HS-27A (cell line): Measurements from ENCODE around the gene ADAMTS6.
"Not testable (repeated sequence)": the region's sequence is repeated elsewhere in the genome, so short reads cannot be mapped to it uniquely, and the experiment has no call there.

ENCODE experiments used
- DNase-seq: peaks from one replicate; pipeline ENCODE4 v3.0.0-alpha.2; 2012; ENCODE audit warnings: low read depth, missing footprints

The ADAMTS6 gene

DNA sequence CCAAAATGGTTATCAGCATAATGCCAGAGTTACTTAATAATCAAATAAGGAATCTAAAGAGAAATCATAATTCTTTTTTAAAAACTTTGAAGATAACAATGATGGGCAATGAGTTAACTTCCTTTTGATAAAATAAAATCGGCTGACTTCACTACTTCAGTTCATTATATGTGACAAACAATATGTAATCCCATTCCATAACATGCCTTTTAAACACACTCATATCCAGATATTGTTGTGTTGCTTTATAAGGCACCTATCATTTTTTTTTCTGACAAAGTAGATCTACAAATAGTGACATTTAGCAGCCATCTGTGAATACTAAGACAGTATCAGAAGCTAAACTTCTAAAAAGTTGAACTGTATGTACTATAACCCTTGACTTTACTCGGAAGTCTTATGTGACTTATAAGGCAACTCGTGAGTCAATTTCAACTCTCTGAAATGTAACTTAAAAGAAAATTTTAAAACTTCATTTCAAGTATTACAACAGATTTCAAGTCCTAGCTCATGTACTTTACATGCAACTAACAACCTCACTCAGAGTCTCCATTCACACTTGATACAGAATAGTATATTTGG, 7.5 kb downstream of the ADAMTS6 start:
- no peak for DNase-seq

DNA sequence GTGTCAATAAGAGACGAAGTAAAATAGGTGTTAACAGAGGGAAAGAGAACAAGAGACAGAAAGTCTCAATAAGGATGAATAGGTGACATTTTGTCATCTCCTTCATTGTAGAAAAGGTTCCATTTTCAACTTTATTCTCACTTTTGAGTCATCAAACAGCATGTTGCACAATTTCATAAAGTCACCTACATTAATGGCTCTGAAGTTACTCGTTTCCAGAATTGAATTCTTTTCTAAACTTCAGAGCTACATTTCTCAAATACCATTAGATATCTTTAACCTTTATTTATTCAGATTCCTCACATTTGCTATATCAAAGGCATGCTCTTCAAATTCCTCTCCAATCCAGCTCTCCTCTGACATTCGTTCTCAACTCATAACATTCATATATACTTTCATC, 13.1 kb downstream of the ADAMTS6 start:
- DNase-seq, result no peak

DNA sequence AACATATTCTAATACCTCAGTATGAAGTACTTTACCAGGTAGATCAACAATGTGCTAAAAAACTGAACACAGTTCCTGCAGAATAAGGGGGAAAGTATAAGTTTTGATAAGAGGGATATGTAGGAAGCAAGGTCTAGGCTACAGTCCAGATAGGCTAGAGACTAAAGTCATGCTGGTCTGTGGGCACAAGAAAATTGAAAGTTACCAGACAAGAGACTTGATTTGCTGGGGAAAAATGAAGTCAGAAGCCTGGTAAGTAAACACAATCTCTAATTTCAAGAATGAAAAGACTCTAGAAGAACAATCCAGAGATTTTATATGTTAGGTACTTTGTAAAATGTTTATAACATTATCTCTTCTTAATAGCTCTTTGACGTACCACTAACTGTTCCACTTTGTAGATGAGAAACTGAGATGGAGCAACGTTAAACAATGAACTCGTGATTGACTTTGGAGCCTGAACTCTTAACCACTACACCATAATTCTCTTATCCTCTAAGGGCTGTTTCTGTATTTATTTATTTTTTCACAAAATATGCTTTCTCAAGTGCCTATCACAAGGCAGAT, 19.5 kb downstream of the ADAMTS6 start:
- no peak for DNase-seq

DNA sequence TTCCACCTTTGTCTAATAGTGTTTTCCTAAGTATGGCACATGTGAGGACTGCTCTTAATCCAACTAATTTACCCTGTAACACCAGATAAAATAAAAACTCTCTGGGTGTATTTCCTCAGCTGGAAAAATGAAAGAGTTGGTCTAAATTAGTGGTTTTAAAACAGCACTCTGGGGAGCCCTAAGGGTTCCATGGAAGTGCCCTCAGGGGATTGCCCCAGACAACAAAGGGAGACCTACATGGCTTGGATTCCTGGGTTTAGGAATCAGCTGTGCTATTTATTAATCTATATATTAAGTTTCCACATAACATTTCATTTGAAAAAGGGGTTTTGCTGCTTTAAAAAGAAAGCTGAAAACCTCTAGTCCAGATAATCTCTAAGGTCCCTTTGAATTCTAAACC, 20.2 kb downstream of the ADAMTS6 start:
- no peak for DNase-seq

DNA sequence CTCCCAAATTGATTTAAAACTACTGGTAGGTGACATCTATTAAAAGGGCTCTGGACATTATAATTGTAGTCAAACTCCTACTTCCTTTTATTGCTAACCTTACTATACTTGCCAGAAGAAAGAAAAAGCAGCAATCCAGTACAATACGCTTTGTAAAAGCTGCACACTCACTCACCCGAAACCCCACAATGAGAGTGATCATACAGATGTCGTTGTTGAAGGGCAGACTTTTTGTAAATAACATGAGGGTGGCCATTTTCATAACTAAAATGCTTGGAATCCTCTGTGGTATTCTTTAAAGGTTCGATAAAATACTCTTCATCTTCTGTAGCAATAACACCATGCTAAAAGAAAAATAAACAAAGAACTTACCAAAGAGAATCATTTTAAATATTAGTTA, 21.7 kb downstream of the ADAMTS6 start:
- DNase-seq, result no peak

DNA sequence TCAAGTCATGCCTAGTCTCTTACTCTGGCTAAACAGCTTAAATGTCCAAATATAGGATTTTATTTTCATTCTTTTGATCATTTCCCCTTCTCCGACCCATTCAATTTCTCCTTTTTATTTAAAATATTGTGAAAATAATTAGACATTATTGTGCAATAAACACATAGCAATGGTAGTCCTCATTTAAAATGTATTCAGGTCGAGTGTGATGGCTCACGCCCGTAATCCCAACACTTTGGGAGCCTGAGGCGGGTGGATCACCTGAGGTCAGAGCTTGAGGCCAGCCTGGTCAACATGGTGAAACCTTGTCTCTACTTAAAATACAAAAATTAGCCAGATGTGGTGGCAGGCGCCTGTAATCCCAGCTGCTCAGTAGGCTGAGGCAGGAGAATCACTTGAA, 26.7 kb downstream of the ADAMTS6 start:
- DNase-seq, result no peak

DNA sequence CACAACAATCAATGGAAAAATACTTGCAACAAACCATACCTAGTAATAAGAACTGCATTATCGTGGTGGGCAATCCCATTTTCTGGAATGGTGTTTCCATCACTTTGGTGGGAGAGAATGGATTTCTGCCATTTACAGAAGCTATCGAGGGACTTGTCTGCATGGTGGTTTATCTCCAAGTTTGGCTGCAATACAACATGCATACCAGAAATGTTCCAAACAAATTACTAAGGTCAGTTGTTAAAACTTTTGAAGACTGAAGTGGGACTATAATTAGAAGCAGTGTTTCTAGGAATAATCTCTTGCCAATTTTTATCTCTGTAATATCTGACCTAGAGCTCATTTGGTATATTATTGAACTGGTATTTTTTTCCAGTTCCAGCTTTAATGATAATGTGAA, 30.3 kb downstream of the ADAMTS6 start:
- no peak for DNase-seq

DNA sequence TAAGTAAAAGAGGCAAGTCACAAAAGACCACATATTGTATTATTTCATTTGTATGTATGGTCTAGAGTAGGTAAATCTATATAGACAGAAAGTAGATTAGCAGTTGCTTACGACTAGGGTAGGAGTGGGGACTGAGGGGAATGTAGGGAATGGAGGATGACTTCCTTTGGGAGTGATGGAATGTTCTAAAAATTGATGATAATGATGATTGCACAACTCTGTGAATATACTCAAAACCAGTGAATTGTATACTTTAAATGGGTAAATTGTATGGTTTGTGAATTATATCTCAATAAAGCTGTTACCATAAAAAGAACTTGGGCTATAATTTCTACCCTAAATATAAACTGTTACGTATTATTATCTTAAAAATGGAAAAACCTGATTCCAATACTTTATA, 35.0 kb downstream of the ADAMTS6 start:
- DNase-seq, result no peak

DNA sequence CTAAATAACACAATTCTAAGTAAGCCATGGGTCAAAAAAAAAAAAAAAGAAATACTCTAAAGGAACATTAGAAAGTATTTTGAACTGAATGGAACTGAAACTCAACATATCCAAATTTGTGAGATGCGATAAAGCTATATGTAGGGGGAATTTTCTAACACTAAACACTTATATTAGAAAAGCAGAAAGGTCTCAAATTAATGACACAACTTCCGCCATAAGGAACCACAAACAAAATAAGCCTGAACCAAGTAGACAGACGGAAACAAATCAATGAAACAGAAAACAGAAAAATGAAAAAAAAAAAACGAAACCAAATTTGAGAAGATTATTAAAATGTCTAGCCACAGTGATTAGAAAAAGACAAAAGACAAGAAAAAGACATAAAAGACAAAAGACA, 39.9 kb downstream of the ADAMTS6 start:
- DNase-seq, result no peak

DNA sequence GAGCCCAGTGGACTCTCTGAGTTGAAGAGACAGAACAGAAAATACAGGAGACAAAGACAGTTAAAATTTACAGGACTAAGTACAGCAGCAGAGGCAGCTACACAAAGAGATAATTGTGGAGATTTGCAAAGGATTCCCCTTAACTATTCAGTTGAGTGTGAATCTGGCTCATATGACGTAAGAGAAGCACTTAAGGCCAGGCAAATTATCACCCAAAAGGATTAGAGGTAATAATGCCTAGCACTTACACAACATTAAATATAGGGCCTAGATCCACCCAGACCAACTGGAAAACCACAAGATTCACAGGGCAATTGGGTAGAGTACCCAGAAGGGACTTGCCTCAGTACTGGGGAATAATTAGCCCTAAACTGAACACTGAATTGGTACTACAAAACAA, 41.3 kb downstream of the ADAMTS6 start:
- no peak for DNase-seq

DNA sequence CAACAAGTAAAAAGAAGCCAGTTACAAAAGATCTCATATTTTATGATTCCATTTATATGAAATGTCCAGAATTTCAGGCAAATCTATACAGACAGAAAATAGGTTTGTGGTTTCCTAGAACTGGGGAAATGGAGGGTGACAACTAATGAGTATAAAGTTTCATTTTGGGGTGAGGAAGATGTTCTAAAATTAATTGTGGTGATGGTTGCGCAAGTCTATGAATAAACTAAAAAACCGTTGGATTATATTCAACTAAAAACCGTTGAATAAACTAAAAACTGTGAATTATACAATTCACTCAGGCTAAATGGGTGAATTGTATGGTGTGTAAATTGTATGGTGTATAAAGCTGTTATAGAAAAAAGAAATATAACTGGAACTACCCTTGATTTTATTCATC, 47.6 kb downstream of the ADAMTS6 start:
- no peak for DNase-seq

DNA sequence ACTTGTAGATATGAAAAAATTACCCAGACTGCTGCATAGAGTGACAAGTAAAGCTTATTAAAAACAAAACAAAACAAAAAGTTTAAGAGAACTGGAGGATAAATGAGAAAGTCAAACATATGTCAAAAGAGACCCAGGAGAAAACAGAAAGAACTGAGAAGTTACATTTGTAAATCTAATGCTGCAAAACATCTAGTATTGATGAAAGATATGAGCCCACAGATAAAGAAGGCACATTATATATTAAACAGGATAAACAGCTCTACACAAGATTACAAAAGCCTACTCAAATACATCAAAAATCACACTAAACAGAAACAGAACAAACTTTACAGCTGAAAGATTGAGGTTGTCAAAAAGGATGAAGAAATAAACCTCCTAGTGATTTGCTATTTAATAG, 55.1 kb downstream of the ADAMTS6 start:
- no peak for DNase-seq

DNA sequence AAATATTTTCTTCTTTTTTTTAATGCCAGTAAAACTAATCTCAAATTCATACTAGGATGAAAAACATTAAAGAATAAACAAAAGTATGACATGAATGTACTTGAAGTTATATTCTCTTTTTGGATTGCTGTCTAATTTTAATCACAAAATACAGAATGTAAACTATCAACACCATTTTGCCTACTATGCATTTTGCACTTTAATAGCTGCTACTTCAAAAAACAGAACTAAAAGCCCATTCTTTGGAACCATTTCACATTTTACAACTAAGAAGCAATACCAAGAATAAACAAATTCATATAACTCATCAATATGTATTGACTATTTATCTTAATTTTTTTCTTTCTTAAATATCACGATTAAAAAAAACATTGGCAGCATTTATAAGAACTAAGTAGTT, 58.1 kb downstream of the ADAMTS6 start:
- no peak for DNase-seq

DNA sequence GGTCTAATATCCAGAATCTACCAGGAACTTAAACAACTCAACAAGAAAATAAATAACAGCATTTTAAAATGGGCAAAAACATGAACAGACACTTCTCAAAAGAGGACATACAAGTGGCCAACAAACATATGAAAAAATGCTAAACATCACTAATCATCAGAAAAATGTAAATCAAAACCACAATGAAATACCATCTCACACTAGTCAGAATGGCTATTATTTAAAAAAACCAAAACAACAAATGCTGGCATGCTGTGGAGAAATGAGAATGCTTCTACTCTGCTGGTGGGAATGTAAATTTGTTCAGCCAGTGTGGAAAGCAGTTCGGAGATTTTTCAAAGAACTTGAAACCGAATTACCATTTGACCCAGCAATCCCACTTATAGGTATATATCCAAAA, 63.1 kb downstream of the ADAMTS6 start:
- no peak for DNase-seq

DNA sequence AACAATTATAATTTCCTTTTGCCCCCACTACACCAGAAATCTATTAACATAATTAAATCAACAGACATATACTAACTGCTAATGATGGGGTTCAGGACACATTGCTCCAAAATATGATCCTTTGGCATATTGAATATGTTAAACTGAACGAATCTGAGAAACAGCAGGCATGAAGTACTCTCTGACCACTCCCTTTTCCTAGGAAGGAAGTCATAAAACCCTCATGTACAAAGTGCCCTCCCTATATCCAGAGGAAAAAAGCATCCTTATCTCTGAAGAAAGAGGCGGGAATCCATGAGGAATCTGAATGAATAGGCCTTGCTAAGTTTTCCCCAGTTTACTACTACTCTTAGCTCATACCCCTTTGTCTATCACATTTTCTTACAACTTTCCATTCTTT, 67.9 kb downstream of the ADAMTS6 start:
- no peak for DNase-seq

DNA sequence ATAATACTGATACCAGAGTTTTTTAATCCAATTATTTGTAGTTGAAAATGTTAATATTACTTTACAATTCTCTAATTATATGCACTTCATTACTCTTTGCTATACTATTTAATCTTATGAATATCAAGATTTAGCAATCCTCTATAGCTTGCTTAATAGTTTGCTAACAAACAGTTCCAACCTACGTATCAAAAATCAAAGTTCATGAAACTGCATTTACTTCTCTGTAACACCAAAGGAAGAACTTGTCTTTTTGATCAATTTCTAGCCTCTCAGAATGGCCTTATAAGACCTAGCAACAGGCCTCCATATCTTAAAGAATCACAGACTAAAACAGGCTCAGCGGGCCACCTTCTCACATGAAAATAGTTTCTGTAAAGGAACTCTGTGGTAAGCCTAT, 68.9 kb downstream of the ADAMTS6 start:
- DNase-seq, result no peak

DNA sequence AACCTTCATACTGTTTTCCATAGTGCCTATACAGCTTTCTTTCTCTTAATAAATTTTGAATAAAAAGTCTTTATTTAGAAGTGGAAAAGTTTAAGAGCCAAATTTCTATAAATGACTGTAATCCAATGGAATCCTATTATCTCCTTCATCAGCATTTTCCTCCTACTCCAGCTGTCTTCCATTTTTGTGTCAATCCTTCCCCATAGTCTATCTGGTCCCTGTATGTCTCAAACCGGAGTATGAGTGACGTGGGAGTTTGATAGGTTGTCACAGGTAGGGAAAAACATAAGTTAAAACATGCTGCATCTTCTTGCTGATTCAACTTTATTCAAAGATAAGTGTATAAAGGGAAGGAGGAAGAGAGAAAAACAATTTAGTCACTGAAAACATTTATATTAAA, 70.4 kb downstream of the ADAMTS6 start:
- DNase-seq, result no peak

DNA sequence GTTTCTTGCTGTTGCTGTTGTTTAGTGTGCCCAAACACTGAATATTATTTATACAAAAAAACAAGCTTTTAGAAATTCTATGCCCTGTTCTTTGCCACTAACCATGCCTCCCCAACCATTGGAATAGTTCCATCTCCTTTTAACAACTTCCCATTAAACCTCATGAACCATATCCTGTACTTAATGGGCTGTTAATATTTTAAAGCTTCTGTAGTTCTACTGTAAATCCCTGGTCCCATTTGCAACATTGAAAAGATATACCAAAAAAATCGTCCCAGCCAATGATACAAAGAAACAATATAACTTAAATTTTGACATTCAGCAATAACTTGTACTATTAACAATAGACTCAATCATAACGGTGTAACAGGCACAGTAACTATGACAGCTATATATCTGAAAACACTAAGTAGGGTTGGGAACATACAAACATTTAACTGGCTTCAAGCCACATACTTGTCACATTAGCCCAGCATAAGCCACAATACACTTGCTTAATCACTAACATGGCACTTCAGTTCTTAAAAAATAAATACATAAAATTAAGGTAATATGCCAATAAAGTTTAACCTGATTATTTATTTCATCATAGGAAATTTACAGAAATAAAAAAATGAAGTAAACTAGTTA, 86.1 kb downstream of the ADAMTS6 start:
- DNase-seq, result no peak

DNA sequence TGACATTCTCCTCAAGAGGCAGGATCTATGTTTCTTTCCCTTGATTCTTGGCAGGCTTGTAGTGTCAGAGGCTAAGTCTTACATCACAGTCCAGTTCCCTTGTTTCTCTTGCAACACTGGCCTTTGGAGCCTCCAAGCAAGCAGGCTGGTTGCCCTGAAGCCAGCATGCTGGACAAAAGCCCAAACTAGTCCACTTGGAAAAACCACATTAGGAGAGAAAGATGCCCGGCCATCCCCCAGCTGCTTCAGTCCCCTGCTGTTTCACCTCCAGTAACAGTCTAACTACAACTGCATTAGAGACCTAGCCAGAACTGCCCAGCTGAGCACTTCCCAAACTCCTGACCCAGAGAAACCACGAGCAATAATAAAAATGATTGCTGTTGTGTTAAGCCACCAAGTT, 87.6 kb downstream of the ADAMTS6 start:
- DNase-seq, result no peak

DNA sequence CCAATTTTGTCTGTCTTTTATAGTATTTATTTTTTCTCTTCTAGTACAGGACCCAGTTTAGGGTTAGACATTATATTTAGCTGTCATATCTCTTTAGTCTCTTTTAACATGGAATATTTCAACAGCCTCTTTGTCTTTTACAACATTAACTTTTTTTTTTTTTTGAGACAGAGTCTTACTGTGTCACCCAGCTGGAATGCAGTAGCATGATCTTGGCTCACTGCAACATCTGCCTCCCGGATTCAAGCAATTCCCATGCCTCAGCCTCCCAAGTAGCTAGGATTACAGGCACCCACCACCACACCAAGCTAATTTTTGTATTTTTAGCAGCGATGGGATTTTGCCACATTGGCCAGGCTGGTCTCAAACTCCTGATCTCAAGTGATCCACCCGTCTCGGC, 90.1 kb downstream of the ADAMTS6 start:
- DNase-seq, result no peak

DNA sequence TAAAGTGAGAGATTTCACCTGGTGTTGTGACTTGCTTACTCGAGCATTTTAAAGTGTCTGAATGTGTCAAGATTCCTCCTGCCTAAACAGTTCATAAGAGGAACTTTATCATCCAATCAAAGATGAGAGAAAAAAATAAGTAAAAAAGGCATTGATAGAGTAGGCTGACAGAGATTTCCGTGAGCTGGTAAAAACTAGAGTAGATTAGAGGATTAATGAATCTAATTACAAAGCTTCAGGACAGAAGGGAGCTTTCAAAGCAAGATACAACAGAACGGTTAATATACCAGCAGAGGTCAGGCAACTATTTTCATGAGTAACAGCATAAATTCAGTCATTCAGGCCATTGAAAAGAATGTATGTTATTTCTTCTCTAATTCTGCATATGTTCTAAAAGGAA, 91.5 kb downstream of the ADAMTS6 start:
- no peak for DNase-seq

DNA sequence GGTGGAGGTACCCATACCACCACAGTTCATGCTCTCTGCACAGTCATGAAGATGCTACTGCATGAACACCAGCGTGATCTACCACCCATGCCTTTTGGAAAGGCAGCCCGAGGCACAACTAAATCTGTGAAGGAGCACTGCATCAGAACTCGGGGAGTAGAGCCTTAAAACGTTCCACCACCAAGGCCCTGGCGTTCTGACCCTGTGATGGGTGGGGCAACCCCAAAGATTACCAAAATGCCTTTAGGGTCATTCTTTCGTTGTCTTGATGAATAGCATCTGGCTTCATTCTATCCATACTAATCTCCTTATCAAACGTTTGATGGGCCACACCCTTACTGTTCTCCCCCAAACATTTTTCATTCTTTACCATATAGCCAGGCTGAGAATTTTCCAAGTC, 97.9 kb downstream of the ADAMTS6 start:
- no peak for DNase-seq

DNA sequence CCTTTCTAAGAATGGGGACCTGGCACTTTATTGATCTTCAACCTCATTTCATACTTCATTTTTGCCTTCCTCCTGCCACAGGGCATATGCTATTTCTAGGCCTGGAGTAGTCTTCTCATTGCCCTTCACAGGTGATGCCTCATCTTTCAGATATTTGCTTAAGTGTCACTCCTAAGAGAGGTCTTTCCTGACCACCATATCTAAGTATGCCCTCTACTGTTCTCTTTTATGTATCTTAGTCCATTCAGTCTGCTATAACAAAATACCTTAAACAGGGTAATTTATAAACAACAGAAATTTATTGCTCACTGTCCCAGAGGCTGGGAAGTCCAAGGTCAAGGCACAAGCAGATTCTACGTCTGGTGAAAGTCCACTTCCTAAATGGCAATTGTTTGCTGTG, 99.1 kb downstream of the ADAMTS6 start:
- no peak for DNase-seq

DNA sequence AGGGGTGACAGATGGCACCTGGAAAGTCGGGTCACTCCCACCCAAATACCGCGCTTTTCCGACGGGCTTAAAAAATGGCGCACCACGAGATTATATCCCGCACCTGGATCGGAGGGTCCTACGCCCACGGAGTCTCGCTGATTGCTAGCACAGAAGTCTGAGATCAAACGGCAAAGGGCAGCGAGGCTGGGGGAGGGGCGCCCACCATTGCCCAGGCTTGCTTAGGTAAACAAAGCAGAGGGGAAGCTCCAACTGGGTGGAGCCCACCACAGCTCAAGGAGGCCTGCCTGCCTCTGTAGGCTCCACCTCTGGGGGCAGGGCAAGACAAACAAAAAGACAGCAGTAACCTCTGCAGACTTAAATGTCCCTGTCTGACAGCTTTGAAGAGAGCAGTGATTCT, 111.2 kb downstream of the ADAMTS6 start:
- DNase-seq, result not testable (repeated sequence)
